MM.1S (cell line): ENCODE results near the gene CNOT4.

Experiments used
- DNase-seq: peaks from one replicate; pipeline ENCODE4 v3.0.0-alpha.2; 2015
- H2AFZ ChIP-seq: fragments of 300-600 bp; sonication (generic); 2 replicates; pipeline ENCODE4 v1.6.0; 2016; ENCODE audit warnings: antibody characterized with exemption, low read length
- H3F3A ChIP-seq: fragments of 300-600 bp; sonication (generic); 2 replicates; pipeline ENCODE4 v1.6.1; 2016; ENCODE audit warnings: mild to moderate bottlenecking, antibody characterized with exemption, low read length, moderate library complexity, mixed read lengths; ENCODE audit not compliant: insufficient read depth
- H3K27ac ChIP-seq: fragments of 300-600 bp; sonication (generic); 2 replicates; pipeline ENCODE4 v1.5.1; 2016; ENCODE audit warnings: mild to moderate bottlenecking, low read length
- H3K27me3 ChIP-seq: fragments of 300-600 bp; sonication (generic); replicated peaks from 2 replicates; pipeline ENCODE4 v1.6.0; 2016; ENCODE audit warnings: low read length; ENCODE audit not compliant: insufficient read depth
- H3K36me3 ChIP-seq: fragments of 300-600 bp; sonication (generic); replicated peaks from 2 replicates; pipeline ENCODE4 v1.6.1; 2016; ENCODE audit warnings: mild to moderate bottlenecking, low read length, mixed read lengths; ENCODE audit not compliant: insufficient read depth
- H3K4me1 ChIP-seq: fragments of 300-600 bp; sonication (generic); 2 replicates; pipeline ENCODE4 v1.6.1; 2016; ENCODE audit warnings: low read length, mixed read lengths
- H3K4me2 ChIP-seq: fragments of 300-600 bp; sonication (generic); 2 replicates; pipeline ENCODE4 v1.6.0; 2016; ENCODE audit warnings: low read depth, low read length
- H3K4me3 ChIP-seq: fragments of 300-600 bp; sonication (generic); 2 replicates; pipeline ENCODE4 v1.5.1; 2016; ENCODE audit warnings: low read length, mixed read lengths
- H3K79me2 ChIP-seq: fragments of 300-600 bp; sonication (generic); 2 replicates; pipeline ENCODE4 v1.6.1; 2016; ENCODE audit warnings: mixed run types, low read length, mixed read lengths
- H3K9ac ChIP-seq: fragments of 300-600 bp; sonication (generic); 2 replicates; pipeline ENCODE4 v1.6.1; 2016; ENCODE audit warnings: low read length, mixed read lengths
- H3K9me2 ChIP-seq: fragments of 300-600 bp; sonication (generic); replicated peaks from 2 replicates; pipeline ENCODE4 v1.6.1; 2016; ENCODE audit warnings: mild to moderate bottlenecking, low read length, mixed read lengths; ENCODE audit not compliant: insufficient read depth
- H3K9me3 ChIP-seq: fragments of 300-600 bp; sonication (generic); replicated peaks from 2 replicates; pipeline ENCODE4 v1.6.1; 2016; ENCODE audit warnings: mild to moderate bottlenecking, low read length, mixed read lengths; ENCODE audit not compliant: insufficient read depth
- H4K20me1 ChIP-seq: fragments of 300-600 bp; sonication (generic); 2 replicates; pipeline ENCODE4 v1.6.1; 2016; ENCODE audit warnings: mild to moderate bottlenecking, low read length, moderate library complexity, mixed read lengths; ENCODE audit not compliant: insufficient read depth
- CTCF ChIP-seq: fragments of 300-600 bp; sonication (generic); IDR thresholded peaks from 2 replicates; pipeline ENCODE4 v1.5.1; 2016; ENCODE audit warnings: antibody characterized with exemption, low read length, mixed read lengths
- EZH2 ChIP-seq: fragments of 300-600 bp; sonication (generic); optimal IDR thresholded peaks from 2 replicates; pipeline ENCODE3; 2017; ENCODE audit warnings: low read depth, mild to moderate bottlenecking, antibody characterized with exemption, low read length, mixed read lengths
- EZH2phosphoT487 ChIP-seq: fragments of 300-600 bp; sonication (generic); IDR thresholded peaks from 2 replicates; pipeline ENCODE4 v1.6.1; 2018; ENCODE audit warnings: antibody characterized with exemption, low read length

Gene CNOT4

GRCh38 chr7:135372222-135372621 is 137.7 kb downstream of the CNOT4 start:
- no peaks in the 10 kb centered on the region for H3K36me3 ChIP-seq
- TF ChIP-seq EZH2phosphoT487 (no peak), EZH2 (no peak), CTCF (no peak)
- no peaks in the 10 kb centered on the region for H3K79me2 ChIP-seq
- DNase-seq, result no peak
- no peaks in the 10 kb centered on the region for H3K4me1 ChIP-seq
- H3K9me3 ChIP-seq, result no peaks in the 10 kb centered on the region
- H3K9me2 ChIP-seq, result no peaks in the 10 kb centered on the region
- no peak overlapping the region for H2AFZ ChIP-seq
- no peak overlapping the region for H3K9ac ChIP-seq
- no peaks in the 10 kb centered on the region for H4K20me1 ChIP-seq
- no peak overlapping the region for H3K27ac ChIP-seq
- no peaks in the 10 kb centered on the region for H3K27me3 ChIP-seq
- H3K4me3 ChIP-seq, result no peak overlapping the region
- no peaks in the 10 kb centered on the region for H3F3A ChIP-seq
- H3K4me2 ChIP-seq, result no peak overlapping the region

DNA sequence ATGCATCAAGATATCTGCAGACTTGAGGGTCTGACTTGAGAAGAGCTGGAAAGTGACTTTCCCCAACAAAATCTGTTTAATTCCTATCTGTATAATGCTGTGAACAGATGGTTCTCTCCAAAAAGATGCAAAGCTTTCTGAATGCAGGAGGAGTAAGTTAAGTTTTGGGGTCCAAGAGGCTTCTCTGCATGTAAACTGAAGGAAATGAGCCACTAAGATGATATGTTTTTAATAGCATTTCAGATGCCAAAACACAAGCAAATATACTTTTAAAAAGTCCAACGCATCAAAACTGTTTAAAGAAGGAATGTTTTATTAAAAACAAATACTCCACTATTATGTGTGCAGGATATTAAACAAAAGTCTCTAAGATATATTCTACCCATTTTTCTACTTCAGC is 139.2 kb downstream of the CNOT4 start:
- no peak overlapping the region for H3K4me3 ChIP-seq
- no peak overlapping the region for H3K4me2 ChIP-seq
- H3F3A ChIP-seq, result no peaks in the 10 kb centered on the region
- H3K9ac ChIP-seq, result no peak overlapping the region
- no peak overlapping the region for H3K27ac ChIP-seq
- H3K9me3 ChIP-seq, result no peaks in the 10 kb centered on the region
- no peak overlapping the region for H2AFZ ChIP-seq
- DNase-seq, result no peak
- no peaks in the 10 kb centered on the region for H3K79me2 ChIP-seq
- no peaks in the 10 kb centered on the region for H3K9me2 ChIP-seq
- H3K27me3 ChIP-seq, result no peaks in the 10 kb centered on the region
- no peak for TF ChIP-seq EZH2phosphoT487
- no peak for TF ChIP-seq EZH2
- no peak for TF ChIP-seq CTCF
- H3K4me1 ChIP-seq, result no peaks in the 10 kb centered on the region
- H4K20me1 ChIP-seq, result no peaks in the 10 kb centered on the region
- no peaks in the 10 kb centered on the region for H3K36me3 ChIP-seq

DNA sequence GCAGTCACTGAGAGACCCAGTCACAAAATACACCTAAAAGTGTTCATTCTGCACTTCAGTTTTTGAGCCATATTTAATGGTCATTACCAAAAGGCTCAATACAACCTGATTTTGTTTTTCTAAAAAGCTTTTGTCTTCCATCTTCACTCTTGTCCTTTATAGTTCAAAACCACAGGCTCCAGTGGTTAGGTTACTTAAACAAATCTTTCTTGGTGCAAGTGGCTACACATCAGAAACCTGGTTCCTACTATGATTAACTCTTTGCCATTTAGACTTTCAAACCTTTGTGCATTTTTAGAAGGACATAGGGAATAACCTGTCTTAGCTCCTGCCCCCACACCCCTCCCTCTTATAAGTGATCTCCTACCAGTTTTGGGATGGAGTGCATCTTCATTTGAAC is 140.5 kb downstream of the CNOT4 start:
- H3F3A ChIP-seq, result no peaks in the 10 kb centered on the region
- DNase-seq, result no peak
- TF ChIP-seq CTCF (no peak), EZH2phosphoT487 (no peak), EZH2 (no peak)
- no peaks in the 10 kb centered on the region for H3K4me1 ChIP-seq
- H3K4me3 ChIP-seq, result no peak overlapping the region
- no peak overlapping the region for H3K4me2 ChIP-seq
- no peaks in the 10 kb centered on the region for H3K9me3 ChIP-seq
- H2AFZ ChIP-seq, result no peak overlapping the region
- no peaks in the 10 kb centered on the region for H3K9me2 ChIP-seq
- H3K27ac ChIP-seq, result no peak overlapping the region
- H3K36me3 ChIP-seq, result no peaks in the 10 kb centered on the region
- H4K20me1 ChIP-seq, result no peaks in the 10 kb centered on the region
- H3K79me2 ChIP-seq, result no peaks in the 10 kb centered on the region
- no peaks in the 10 kb centered on the region for H3K27me3 ChIP-seq
- H3K9ac ChIP-seq, result no peak overlapping the region
